Effector memory CD4-positive, alpha-beta T cell (primary cell): Measurements from ENCODE around the gene COL28A1.
"Not testable (repeated sequence)": the region's sequence is repeated elsewhere in the genome, so short reads cannot be mapped to it uniquely, and the experiment has no call there.

ENCODE experiments used
- DNase-seq, 3 donors: peaks; one replicate each; pipeline ENCODE4 v3.0.0-alpha.2; 2020
- H3K27ac ChIP-seq: 2 replicates; pipeline ENCODE4 v1.7.0; 2013; ENCODE audit warnings: mild to moderate bottlenecking, low read length, moderate library complexity; ENCODE audit not compliant: insufficient read depth, poor library complexity, severe bottlenecking
- H3K27me3 ChIP-seq: replicated peaks from 2 replicates; pipeline ENCODE4 v1.7.0; 2013; ENCODE audit warnings: mild to moderate bottlenecking, low read length; ENCODE audit not compliant: insufficient read depth, control insufficient read depth, poor library complexity, severe bottlenecking
- H3K36me3 ChIP-seq: 2 replicates; pipeline ENCODE4 v1.7.0; 2013; ENCODE audit warnings: mild to moderate bottlenecking, low read length, moderate library complexity; ENCODE audit not compliant: control insufficient read depth, insufficient read depth
- H3K4me1 ChIP-seq: 2 replicates; pipeline ENCODE4 v1.7.0; 2013; ENCODE audit warnings: low read length, mild to moderate bottlenecking; ENCODE audit not compliant: control insufficient read depth, insufficient read depth, poor library complexity, severe bottlenecking
- H3K4me3 ChIP-seq: 2 replicates; pipeline ENCODE4 v1.7.0; 2013; ENCODE audit warnings: low read length, low read depth, mild to moderate bottlenecking; ENCODE audit not compliant: insufficient read depth, poor library complexity, severe bottlenecking
- H3K9me3 ChIP-seq: 2 replicates; pipeline ENCODE4 v1.7.0; 2013; ENCODE audit warnings: mild to moderate bottlenecking, low read length, moderate library complexity; ENCODE audit not compliant: control insufficient read depth

The COL28A1 gene

DNA sequence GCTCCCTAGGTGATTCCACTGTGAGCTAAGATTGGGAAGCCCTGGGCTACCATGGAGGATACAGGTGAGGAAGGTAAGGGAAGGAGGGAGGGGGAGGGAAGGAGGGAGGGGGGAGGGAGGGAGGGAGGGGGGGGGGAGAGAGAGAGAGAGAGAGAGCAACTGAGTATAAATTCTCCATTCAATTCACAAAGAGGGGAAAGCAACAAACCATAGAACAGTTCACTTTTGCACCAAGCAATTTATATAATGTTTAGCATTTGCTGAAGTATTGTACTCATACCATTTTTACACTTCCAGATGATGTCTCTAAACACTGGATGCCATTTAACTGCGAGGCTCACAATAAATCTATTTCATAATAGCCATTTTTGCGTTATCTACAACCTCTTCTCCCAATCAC lies 118.3 kb downstream of the COL28A1 start:
- no peaks in the 10 kb centered on the region for H3K27me3 ChIP-seq
- H3K9me3 ChIP-seq: no peaks in the 10 kb centered on the region
- no peak overlapping the region for H3K4me3 ChIP-seq
- H3K36me3 ChIP-seq: no peaks in the 10 kb centered on the region
- no peaks in the 10 kb centered on the region for H3K4me1 ChIP-seq
- DNase-seq: no peak
- H3K27ac ChIP-seq: no peak overlapping the region

DNA sequence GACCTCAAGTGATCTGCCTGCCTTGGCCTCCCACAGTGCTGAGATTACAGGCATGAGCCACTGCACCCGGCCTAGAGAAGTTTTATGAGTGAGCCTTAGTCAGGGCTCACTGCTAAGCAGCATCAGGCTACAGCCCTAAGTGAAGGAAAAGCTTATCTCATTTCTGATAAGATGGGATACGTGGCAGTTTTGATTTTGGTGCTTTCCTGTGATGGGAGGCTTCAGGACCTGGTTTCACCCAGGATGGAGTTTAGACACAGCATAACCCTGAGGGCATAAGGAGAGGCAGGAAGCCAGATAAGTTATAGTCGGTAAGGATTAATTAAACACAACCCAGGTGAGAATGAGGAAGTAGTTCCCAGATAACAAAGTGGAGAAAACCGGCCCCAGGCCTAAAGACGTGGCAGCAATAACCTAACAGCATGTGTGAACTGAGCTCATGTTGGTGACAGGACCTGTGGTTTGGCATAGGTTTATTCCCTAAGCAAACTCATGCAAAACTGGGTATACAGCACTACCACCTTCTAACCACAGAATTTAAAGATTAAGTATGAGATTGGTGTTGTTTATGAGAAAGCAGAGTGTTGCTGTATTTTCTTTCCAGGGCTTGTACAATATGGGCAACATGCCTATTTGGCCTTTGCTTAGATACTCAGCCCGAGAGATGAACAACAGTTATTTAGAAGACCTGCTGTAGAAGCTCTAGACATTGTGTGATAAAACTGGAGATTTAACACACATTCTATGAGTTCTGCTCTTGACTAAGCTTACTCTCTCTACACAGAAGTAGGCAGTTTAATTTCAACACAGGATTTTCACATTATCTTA lies 119.4 kb downstream of the COL28A1 start:
- H3K4me1 ChIP-seq: no peaks in the 10 kb centered on the region
- H3K27ac ChIP-seq: no peak overlapping the region
- no peaks in the 10 kb centered on the region for H3K36me3 ChIP-seq
- no peaks in the 10 kb centered on the region for H3K9me3 ChIP-seq
- DNase-seq: no peak
- no peak overlapping the region for H3K4me3 ChIP-seq
- H3K27me3 ChIP-seq: no peaks in the 10 kb centered on the region

DNA sequence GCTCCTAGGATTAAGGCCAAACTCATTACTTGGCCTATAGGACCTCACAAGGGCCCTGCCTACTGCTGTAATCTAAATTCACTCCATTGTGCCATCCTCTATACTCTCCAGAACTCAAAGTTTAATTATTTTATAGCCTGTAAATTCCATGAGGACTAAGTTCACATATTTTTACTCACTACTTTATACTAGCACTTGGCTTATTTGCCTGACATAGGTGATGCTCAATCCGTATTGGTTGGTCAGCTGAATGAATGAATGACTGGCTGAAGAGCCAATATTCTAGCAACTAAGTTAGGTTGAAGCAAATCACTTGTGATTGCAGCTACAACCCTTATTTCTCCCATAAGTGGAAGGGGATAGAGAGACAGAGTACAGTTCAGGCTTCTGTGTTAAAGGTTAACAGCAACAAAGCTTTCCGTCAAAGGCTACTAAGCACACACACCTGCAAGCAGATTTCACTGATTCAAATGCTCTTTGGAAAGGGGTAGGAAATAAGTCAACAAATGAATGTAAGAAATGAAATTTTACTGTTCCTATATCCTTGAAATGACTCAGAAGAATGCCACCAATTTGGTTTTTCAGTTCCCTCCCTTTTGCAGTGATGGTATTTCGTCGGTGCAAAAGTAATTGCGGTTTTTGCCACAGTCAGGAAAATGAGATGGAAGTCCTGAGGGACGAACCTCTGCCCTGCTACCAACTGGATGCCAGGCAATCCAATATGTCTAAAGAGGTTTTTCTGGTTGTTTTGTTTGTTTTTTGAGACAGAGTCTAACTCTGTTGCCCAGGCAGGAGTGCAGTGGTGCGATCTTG lies 120.7 kb downstream of the COL28A1 start:
- Histone ChIP-seq H3K27me3 (no peaks in the 10 kb centered on the region), H3K36me3 (no peaks in the 10 kb centered on the region), H3K4me1 (no peaks in the 10 kb centered on the region), H3K4me3 (no peak overlapping the region), H3K27ac (no peak overlapping the region), H3K9me3 (no peaks in the 10 kb centered on the region)
- DNase-seq: no peak

DNA sequence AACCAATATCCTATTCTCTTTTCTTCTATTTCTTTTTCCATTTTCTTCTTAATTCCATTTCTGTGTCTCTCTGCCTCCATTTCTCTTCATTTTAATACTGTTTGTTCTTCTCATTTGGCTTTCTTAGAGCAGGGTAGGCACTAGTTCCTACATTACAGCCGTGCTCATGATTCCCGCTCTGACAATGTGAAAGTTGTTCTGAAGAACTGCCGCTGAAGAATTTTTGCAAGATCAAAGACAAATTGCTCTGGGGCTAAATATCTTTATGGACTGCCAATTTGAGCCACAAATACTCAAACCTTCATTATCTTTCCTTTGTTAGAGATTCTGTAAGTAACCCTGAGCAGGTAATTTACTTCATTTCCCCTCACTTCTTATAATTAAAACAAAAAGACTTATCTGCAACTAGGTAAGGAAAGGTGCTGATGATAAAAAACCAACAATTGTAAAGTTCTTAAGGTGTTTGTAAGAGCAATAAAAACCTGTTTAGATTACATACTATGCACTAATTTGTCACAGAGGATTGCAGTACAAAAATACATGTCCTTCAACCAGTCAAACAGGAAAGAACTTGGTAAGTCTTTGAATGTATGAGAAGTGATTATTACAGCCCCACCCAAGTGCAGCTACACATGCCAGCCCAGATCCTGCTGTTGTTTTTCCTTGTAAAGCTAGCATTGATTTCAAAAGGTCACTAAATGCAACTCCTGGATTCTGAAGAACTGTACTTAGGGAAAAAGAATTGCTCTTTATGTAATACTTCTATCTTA lies 127.5 kb downstream of the COL28A1 start:
- Histone ChIP-seq H3K36me3 (no peaks in the 10 kb centered on the region), H3K9me3 (no peaks in the 10 kb centered on the region), H3K4me3 (no peak overlapping the region), H3K27me3 (no peaks in the 10 kb centered on the region), H3K27ac (no peak overlapping the region), H3K4me1 (no peaks in the 10 kb centered on the region)
- DNase-seq: no peak

DNA sequence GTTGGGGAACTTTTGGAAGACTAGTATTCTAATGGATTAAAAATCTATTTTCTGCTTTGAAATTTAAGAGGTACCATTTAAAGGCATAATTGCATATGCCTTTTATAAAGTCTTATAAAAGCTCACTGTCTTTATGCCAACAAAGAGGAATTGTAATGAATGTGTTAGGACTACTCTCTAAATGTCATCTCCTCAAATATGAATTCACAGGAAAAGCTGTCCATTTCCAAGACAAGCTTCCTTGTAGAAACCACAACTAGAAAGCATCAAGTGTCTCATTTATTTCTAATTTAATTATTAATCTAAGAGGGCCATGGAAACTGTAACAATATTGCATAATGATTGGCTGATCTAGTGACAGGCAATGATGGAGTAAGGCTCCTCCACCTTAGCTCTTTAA lies 130.2 kb downstream of the COL28A1 start:
- no peaks in the 10 kb centered on the region for H3K9me3 ChIP-seq
- no peak overlapping the region for H3K27ac ChIP-seq
- no peaks in the 10 kb centered on the region for H3K36me3 ChIP-seq
- DNase-seq: no peak
- no peak overlapping the region for H3K4me3 ChIP-seq
- H3K27me3 ChIP-seq: no peaks in the 10 kb centered on the region
- no peaks in the 10 kb centered on the region for H3K4me1 ChIP-seq

DNA sequence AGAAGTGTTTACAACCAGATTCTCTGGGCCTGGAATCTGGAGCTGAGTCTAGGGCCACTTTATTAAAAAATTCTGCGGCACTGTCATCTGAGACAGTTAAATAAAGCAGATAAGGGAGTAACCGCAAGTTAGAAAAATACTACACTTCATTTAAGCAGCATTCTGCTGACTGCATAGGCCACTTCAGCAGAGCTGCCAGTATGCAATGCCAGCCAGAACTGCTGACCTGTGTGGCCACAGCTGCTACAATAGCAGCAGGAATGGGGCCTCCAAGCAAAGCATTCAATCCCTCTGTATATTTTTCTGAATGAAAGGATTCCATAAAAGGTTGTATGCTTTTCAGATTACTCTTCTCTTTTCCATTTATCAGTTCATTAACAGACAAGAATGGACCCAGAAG lies 136.0 kb downstream of the COL28A1 start:
- Histone ChIP-seq H3K36me3 (no peaks in the 10 kb centered on the region), H3K27ac (no peak overlapping the region), H3K9me3 (no peaks in the 10 kb centered on the region), H3K4me3 (no peak overlapping the region), H3K27me3 (no peaks in the 10 kb centered on the region), H3K4me1 (no peaks in the 10 kb centered on the region)
- DNase-seq: no peak

DNA sequence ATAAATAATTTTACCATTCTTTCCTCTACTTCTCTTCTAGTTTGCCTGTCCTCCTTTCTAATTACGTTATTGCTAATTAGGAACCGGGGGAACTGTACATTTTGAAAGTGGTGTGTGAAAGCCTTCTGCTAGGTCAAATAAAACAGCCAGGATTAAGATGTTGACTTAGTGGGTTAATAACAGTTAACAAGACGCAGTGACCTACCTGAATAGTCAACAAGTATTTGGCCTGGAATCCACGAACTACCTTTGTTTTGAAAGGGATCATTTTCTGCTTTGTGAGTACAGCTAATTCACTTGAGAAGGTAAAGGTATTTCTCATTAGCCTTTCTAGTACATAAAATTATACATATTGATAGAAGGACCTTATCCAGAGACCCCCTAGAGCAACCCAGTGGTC lies 139.9 kb downstream of the COL28A1 start:
- Histone ChIP-seq H3K27me3 (no peaks in the 10 kb centered on the region), H3K36me3 (no peaks in the 10 kb centered on the region), H3K27ac (no peak overlapping the region), H3K9me3 (no peaks in the 10 kb centered on the region), H3K4me1 (no peaks in the 10 kb centered on the region), H3K4me3 (no peak overlapping the region)
- no peak for DNase-seq

DNA sequence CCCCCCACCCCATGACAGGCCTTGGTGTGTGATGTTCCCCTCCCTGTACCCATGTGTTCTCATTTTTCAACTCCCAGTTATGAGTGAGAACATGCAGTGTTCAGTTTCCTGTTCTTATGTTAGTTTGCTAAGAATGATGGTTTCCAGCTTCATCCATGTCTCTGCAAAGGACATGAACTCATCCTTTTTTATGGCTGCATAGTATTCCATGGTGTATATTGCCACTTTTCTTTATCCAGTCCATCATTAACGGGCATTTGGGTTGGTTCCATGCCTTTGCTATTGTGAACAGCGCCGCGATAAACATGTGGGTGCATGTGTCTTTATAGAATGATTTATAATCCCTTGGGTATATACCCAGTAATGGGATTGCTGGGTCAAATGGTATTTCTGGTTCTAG lies 147.5 kb downstream of the COL28A1 start:
- not testable (repeated sequence) for DNase-seq, H3K4me1 ChIP-seq, H3K4me3 ChIP-seq, H3K27ac ChIP-seq, H3K27me3 ChIP-seq, H3K36me3 ChIP-seq, H3K9me3 ChIP-seq

DNA sequence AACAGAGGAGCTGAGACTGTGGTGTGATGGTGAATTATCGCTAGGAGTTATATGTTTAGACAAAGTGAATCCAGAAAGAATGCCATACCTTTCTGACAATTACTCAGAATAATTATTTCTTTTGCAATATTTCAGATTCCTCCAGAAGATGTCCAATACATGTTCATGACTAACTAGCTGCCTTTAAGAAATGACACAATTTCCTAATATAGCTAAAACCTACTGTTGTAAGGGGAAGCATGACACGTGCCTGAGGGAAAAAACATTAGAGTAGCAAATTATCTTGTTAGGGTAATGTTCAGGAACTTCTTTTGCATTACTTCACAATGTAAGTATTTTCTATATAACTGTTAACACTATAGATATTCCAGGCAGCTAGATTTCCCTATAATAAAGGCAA lies 150.3 kb downstream of the COL28A1 start:
- no peak for DNase-seq
- H3K27ac ChIP-seq: no peak overlapping the region
- H3K36me3 ChIP-seq: no peaks in the 10 kb centered on the region
- H3K27me3 ChIP-seq: no peaks in the 10 kb centered on the region
- no peaks in the 10 kb centered on the region for H3K4me1 ChIP-seq
- no peaks in the 10 kb centered on the region for H3K9me3 ChIP-seq
- no peak overlapping the region for H3K4me3 ChIP-seq

DNA sequence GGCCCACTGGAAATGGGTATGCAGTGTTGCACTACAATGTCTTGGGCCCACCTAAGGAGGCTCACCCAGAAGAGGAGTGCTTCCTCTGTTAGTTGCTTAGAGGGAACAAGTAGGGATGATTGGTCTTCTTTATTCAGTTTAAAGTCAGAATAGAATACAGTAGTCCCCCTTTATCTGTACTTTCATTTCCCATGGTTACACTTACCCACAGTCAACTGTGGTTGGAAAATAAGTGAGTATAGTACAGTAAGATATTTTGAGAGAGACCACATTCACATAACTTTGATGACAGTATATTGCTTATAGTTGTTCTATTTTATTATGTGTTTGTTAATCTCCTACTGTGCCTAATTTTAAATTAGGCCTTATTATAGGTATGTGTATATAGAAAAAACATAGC lies 151.4 kb downstream of the COL28A1 start:
- no peak for DNase-seq
- no peaks in the 10 kb centered on the region for H3K4me1 ChIP-seq
- H3K4me3 ChIP-seq: no peak overlapping the region
- no peak overlapping the region for H3K27ac ChIP-seq
- no peaks in the 10 kb centered on the region for H3K27me3 ChIP-seq
- H3K9me3 ChIP-seq: no peaks in the 10 kb centered on the region
- no peaks in the 10 kb centered on the region for H3K36me3 ChIP-seq
